Upper lobe of right lung (tissue), 1 donor: Measurements from ENCODE around the gene CLDN7. TPM values are rescaled to one million over a fixed set of nuclear protein-coding genes. Genes with fewer than 3 reads are reported as not detected.

Experiments used
- ATAC-seq: fragments of 200-7000 bp; cut with Tn5 transposase; one replicate; pipeline ENCODE4 v1.9.1; 2020; ENCODE audit warnings: mild to moderate bottlenecking, moderate library complexity
- DNase-seq: peaks from one replicate; pipeline ENCODE4 v3.0.0-alpha.2; 2020
- H3K27ac ChIP-seq: fragments of 200-600 bp; one replicate; pipeline ENCODE4 v1.8.0; 2022
- H3K27me3 ChIP-seq: fragments of 200-600 bp; one replicate; pipeline ENCODE4 v1.8.0; 2022; ENCODE audit warnings: mild to moderate bottlenecking
- H3K36me3 ChIP-seq: fragments of 200-600 bp; one replicate; pipeline ENCODE4 v1.8.0; 2022
- H3K4me1 ChIP-seq: fragments of 200-600 bp; one replicate; pipeline ENCODE4 v1.8.0; 2022
- H3K4me3 ChIP-seq: fragments of 200-600 bp; one replicate; pipeline ENCODE4 v1.8.0; 2022; ENCODE audit warnings: mild to moderate bottlenecking
- H3K9me3 ChIP-seq: fragments of 200-600 bp; one replicate; pipeline ENCODE4 v1.8.0; 2022
- CTCF ChIP-seq: fragments of 200-600 bp; IDR thresholded peaks from one replicate; pipeline ENCODE4 v1.8.0; 2022; ENCODE audit warnings: antibody characterized with exemption
- intact Hi-C: fragments of 100-400 bp; cut with DNase I; formaldehyde crosslinking; loops from one replicate; pipeline ENCODE4 v1.11.0; 2022
- total RNA-seq: library from RNA; stranded (reverse); fragmentation: NEBNext Ultra II Directional; extraction: Animal tissue kit (Norgen Biotek cat#: 25700); gene quantifications from one replicate; pipeline ENCODE4 v1.2.1, GENCODE V29; 2021
- donor health status: DM: no; HTN: yes; CAD: no; lungs with severe emphysema.

The CLDN7 gene
- total RNA-seq, 1 donor from 2014 or later = 117 TPM

DNA sequence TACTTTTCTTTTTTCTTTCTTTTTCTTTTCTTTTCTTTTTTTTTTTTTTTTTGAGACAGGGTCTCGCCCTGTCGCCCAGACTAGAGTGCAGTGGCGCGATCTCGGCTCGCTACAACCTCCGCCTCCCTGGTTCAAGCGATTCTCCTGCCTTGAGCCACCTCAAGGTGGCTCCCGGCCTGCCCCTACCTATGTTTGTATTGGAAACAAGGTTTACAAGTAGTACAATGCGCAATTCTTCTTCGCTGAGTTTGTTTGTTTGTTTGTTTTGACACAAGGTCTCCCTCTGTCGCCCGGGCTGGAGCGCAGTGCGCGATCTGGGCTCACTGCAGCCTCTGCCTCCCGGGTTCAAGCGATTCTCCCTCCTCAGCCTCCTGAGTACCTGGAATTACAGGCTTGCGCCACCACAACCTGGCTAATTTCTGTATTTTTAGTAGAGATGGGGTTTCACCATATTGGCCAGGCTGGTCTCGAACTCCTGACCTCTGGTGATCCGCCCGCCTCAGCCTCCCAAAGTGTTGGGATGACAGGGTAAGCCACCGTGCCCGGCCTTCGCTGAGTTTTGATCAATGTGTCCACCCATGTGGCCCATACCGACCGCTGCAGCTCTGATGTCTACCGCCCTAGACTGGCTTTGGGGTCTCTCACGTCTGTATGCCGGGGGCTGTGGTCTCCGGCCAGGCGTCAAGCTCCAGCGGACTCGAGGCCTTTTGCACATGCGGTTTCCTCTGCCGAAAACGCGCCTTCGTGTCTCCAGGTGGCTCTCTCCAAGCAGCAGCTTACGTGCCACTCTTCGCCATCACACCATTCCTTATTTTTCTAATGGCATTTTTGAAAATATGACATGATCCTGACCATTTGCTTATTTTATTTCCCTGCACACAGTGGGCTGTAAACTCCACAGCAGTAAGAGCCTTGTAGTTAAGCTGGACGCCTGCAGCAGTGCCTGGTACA is 33.2 kb upstream of the CLDN7 start:
- intact Hi-C loops = no loop called here
- TF ChIP-seq CTCF = no peak
- no peaks in the 10 kb centered on the region for H3K9me3 ChIP-seq
- peaks cover 20% of the 10 kb centered on the region for H3K4me1 ChIP-seq
- H3K27ac ChIP-seq = no peak overlapping the region
- H3K27me3 ChIP-seq = peaks cover 37% of the 10 kb centered on the region
- H3K36me3 ChIP-seq = no peaks in the 10 kb centered on the region
- DNase-seq = no peak
- no peak for ATAC-seq
- H3K4me3 ChIP-seq = no peak overlapping the region

- TF ChIP-seq CTCF = no peak
- Histone ChIP-seq H3K9me3 (no peaks in the 10 kb centered on the region), H3K27me3 (peaks cover 37% of the 10 kb centered on the region), H3K4me1 (peaks cover 20% of the 10 kb centered on the region), H3K36me3 (no peaks in the 10 kb centered on the region), H3K4me3 (peak within 1 kb of the TSS; percentile 29), H3K27ac (no peak within 1 kb of the TSS)
- intact Hi-C loops = no loop called here
- peak; percentile 80 for DNase-seq
- peak; percentile 59 for ATAC-seq
Measured at GRCh38 chr17:7294614-7295153, 32.4 kb upstream of the CLDN7 start, which contains the start of gene YBX2. Gene YBX2, minus strand, starts transcription at chr17:7294639. Its CDS starts 139 bp downstream, at chr17:7294500.

DNA sequence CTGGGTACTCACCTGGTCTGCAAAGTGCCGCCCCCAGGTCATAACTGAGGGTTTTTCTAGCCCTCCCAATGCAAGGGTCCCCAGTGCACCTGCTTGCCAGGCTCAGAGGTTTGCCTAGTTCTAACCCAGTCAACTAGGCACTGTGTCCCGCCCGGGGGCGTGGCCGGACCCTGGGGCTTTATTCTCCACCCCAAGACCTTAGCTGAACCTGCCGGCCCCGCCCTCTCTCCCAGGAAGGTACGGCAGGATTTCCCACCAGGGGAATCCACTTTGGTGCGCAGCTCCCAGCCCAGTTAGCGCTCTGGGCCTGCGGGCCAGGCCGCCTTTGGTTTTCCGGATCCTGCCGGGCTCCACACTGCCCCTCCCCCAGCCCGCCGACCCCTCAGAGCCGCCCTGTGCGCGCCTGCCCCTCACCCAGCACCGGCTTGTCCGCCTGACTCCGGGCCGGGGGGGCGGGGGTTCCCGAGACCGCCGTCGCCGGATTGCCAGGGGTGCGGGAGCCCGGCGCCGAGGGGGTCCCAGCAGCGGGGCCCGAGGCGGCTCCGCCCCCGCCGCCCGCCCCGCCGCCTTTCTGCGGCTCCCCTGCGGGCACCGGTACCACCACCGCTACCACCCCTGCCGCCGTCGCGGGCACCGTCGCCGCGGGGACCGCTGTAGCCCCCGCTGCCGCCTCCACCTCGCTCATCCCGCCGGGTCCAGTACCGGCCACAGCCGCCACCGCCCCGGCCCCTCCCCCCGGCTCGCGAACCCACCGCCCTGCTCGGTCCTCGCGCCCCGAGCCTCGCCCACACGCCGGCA is 31.7 kb upstream of the CLDN7 start:
- Histone ChIP-seq H3K36me3 (no peaks in the 10 kb centered on the region), H3K4me3 (peak overlapping the region; percentile 29), H3K27me3 (peaks cover 37% of the 10 kb centered on the region), H3K4me1 (peaks cover 20% of the 10 kb centered on the region), H3K27ac (no peak overlapping the region), H3K9me3 (no peaks in the 10 kb centered on the region)
- DNase-seq (peak; percentile 80), ATAC-seq (peak; percentile 3)
- no peak for TF ChIP-seq CTCF
- intact Hi-C loops = no loop called here

- DNase-seq (no peak), ATAC-seq (no peak)
- H3K4me1 ChIP-seq = peaks cover 20% of the 10 kb centered on the region
- H3K27me3 ChIP-seq = peaks cover 37% of the 10 kb centered on the region
- no peak overlapping the region for H3K4me3 ChIP-seq
- H3K27ac ChIP-seq = no peak overlapping the region
- H3K36me3 ChIP-seq = no peaks in the 10 kb centered on the region
- intact Hi-C loops = no loop called here
- H3K9me3 ChIP-seq = no peaks in the 10 kb centered on the region
- TF ChIP-seq CTCF = no peak
Measured at GRCh38 chr17:7293159-7293558, 30.9 kb upstream of the CLDN7 start.

- Histone ChIP-seq H3K27me3 (peaks cover 41% of the 10 kb centered on the region), H3K4me3 (no peak overlapping the region), H3K36me3 (no peaks in the 10 kb centered on the region), H3K9me3 (no peaks in the 10 kb centered on the region), H3K4me1 (peaks cover 20% of the 10 kb centered on the region), H3K27ac (no peak overlapping the region)
- ATAC-seq (no peak), DNase-seq (no peak)
- intact Hi-C loops = no loop called here
- no peak for TF ChIP-seq CTCF
Measured at GRCh38 chr17:7292729-7293128, 30.5 kb upstream of the CLDN7 start.
